ENCODE results near the gene CCDC12.

GRCh38 chr3:46933261-46933660 is 43.3 kb downstream of the CCDC12 start:
- TF ChIP-seq EZH2 (IDR thresholded peaks at IDR 0.05; ENCODE audit: borderline replicate concordance, low read depth, low read length, severe bottlenecking) (no peak), CTCF (IDR thresholded peaks at IDR 0.05; ENCODE audit: borderline replicate concordance, extremely low read depth, low read length, poor library complexity, severe bottlenecking) (no peak)

All from DND-41 (cell line).